GM23248 (cell line): ENCODE data around the gene CCL7. TPM values are rescaled to one million over a fixed set of nuclear protein-coding genes. Genes with fewer than 3 reads are reported as not detected.

Experiments used
- DNase-seq: peaks from one replicate; pipeline ENCODE4 v3.0.0-alpha.2; 2015
- H2AFZ ChIP-seq: fragments of 200-600 bp; sonication (generic); 2 replicates; pipeline ENCODE4 v1.6.1; 2016; ENCODE audit warnings: antibody characterized with exemption
- H3F3A ChIP-seq: fragments of 200-600 bp; sonication (generic); 2 replicates; pipeline ENCODE4 v1.6.1; 2016; ENCODE audit warnings: mild to moderate bottlenecking, antibody characterized with exemption, mixed run types; ENCODE audit not compliant: insufficient read depth
- H3K27ac ChIP-seq: fragments of 200-600 bp; sonication (generic); 2 replicates; pipeline ENCODE4 v1.5.1; 2016; ENCODE audit warnings: mild to moderate bottlenecking
- H3K27me3 ChIP-seq: fragments of 200-600 bp; sonication (generic); replicated peaks from 2 replicates; pipeline ENCODE4 v1.6.1; 2016; ENCODE audit warnings: mild to moderate bottlenecking; ENCODE audit not compliant: insufficient read depth
- H3K36me3 ChIP-seq: fragments of 200-600 bp; sonication (generic); 2 replicates; pipeline ENCODE4 v1.6.1; 2016; ENCODE audit warnings: low read depth, mild to moderate bottlenecking
- H3K4me1 ChIP-seq: fragments of 200-600 bp; sonication (generic); 2 replicates; pipeline ENCODE4 v1.6.1; 2016; ENCODE audit warnings: mild to moderate bottlenecking; ENCODE audit not compliant: insufficient read depth
- H3K4me2 ChIP-seq: fragments of 200-600 bp; sonication (generic); one replicate; pipeline ENCODE4 v1.6.1; 2016; ENCODE audit warnings: mild to moderate bottlenecking; ENCODE audit not compliant: unreplicated experiment
- H3K4me3 ChIP-seq: fragments of 200-600 bp; sonication (generic); 2 replicates; pipeline ENCODE4 v1.5.1; 2016; ENCODE audit warnings: mild to moderate bottlenecking
- H3K79me2 ChIP-seq: fragments of 200-600 bp; sonication (generic); 2 replicates; pipeline ENCODE4 v1.6.1; 2016; ENCODE audit warnings: mild to moderate bottlenecking; ENCODE audit not compliant: insufficient read depth
- H3K9ac ChIP-seq: fragments of 200-600 bp; sonication (generic); 2 replicates; pipeline ENCODE4 v1.6.1; 2016; ENCODE audit warnings: mild to moderate bottlenecking
- H3K9me2 ChIP-seq: fragments of 200-600 bp; sonication (generic); 2 replicates; pipeline ENCODE4 v1.6.1; 2016; ENCODE audit warnings: mixed run types, mild to moderate bottlenecking, moderate library complexity; ENCODE audit not compliant: insufficient read depth
- H3K9me3 ChIP-seq: fragments of 200-600 bp; sonication (generic); one replicate; pipeline ENCODE4 v1.6.1; 2017; ENCODE audit warnings: low read depth
- H4K20me1 ChIP-seq: fragments of 200-600 bp; sonication (generic); 2 replicates; pipeline ENCODE4 v1.6.0; 2016; ENCODE audit not compliant: insufficient read depth
- EZH2 ChIP-seq: fragments of 200-600 bp; sonication (generic); IDR thresholded peaks from 2 replicates; pipeline ENCODE4 v1.6.1; 2018; ENCODE audit warnings: antibody characterized with exemption, mild to moderate bottlenecking; ENCODE audit not compliant: insufficient read depth, poor library complexity, severe bottlenecking
- EZH2phosphoT487 ChIP-seq: fragments of 200-600 bp; sonication (generic); IDR thresholded peaks from 2 replicates; pipeline ENCODE4 v1.6.1; 2018; ENCODE audit warnings: antibody characterized with exemption, moderate library complexity, mild to moderate bottlenecking, low read depth; ENCODE audit not compliant: insufficient read depth
- WGBS, 2 experiments: methylation state at CpG; one replicate each; pipeline ENCODE4 v1.1.6; 2015 to 2017; ENCODE audit warnings: low lambda C conversion rate in 2 of 2, low coverage in 1 of 2; ENCODE audit errors: missing lambda C conversion rate in 2 of 2; 5-methylcytosine and 5-hydroxymethylcytosine counted together
- in situ Hi-C: fragments of 300-500 bp; cut with MboI; formaldehyde crosslinking; loops from 2 replicates; pipeline ENCODE4 v1.15.0; 2020
- polyA plus RNA-seq: library from polyadenylated mRNA; unstranded; fragments of >200 nt; fragmentation: Nextera tagmentation; extraction: Ambion mirVana; gene quantifications from 2 replicates; pipeline ENCODE4 v1.2.1, GENCODE V29; 2016
- total RNA-seq: library from RNA; depleted of rRNA; stranded (reverse); fragments of >200 nt; shearing (Covaris generic); gene quantifications from 2 replicates; pipeline ENCODE4 v1.2.3, GENCODE V29; 2014; rRNA removed

The CCL7 gene
- 4.9 and 7.3 TPM in 2 replicates for total RNA-seq
- polyA plus RNA-seq: 2.4 and 2.7 TPM in 2 replicates

- Histone ChIP-seq H3K79me2 (no peaks in the 10 kb centered on the region), H2AFZ (no peak within 1 kb of the TSS), H3K4me3 (no peak within 1 kb of the TSS), H3K9ac (no peak within 1 kb of the TSS), H3K9me3 (no peaks in the 10 kb centered on the region), H3K9me2 (no peaks in the 10 kb centered on the region), H3K4me2 (peak within 1 kb of the TSS; percentile 27), H3K27ac (no peak within 1 kb of the TSS), H3F3A (0 out of 2 replicates have a peak, but pooled peaks cover 4% of the 10 kb centered on the region), H3K36me3 (no peaks in the 10 kb centered on the region), H3K4me1 (peaks cover 11% of the 10 kb centered on the region), H3K27me3 (no peaks in the 10 kb centered on the region), H4K20me1 (no peaks in the 10 kb centered on the region)
- TF ChIP-seq EZH2phosphoT487: no peak
- TF ChIP-seq EZH2: no peak
- WGBS, 2 experiments: 0% methylated on average over 1 of the region's 1 CpG
- in situ Hi-C loops: no loop called here
- peak; percentile 70 for DNase-seq
These were observed at the start of gene CCL7 for GRCh38 chr17:34269969-34270368. Gene CCL7 (plus strand): TSS chr17:34270221. CDS start chr17:34270291, 70 bp downstream.

DNA sequence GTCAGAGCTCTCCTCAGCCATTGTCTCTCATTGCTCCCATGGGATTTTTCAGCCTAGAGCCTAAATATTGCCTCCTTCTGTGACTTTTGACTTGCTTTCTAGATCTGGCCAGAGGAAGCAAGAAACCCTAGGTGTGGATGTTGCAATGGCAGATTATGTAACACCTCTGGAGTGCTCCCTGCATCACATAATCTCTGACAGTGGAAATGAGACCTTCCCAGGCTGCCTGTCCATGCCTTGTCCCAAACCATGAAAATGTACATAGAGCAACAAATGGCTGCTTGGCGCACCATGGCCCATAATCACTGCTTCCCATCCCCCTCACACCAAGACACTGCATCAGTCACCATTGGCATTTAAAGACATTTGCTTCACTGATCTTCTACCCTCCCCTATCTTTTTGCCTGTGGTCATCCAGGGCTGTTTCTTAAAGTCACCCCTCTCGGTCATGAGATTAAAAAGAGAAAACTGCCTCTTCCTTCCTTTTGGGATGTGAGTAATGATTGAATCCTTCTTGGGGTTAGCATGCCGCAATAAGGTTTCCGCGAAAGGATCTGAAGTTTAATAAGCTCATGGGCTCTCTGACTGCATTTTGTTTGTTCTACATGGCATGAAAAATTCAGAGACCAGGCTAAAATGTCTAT, 49.1 kb upstream of the CCL7 start:
- Histone ChIP-seq H3K27me3 (peaks cover 8% of the 10 kb centered on the region), H3K27ac (no peak overlapping the region), H3K4me3 (no peak overlapping the region), H3K4me2 (no peak overlapping the region), H3K4me1 (no peaks in the 10 kb centered on the region), H3K36me3 (no peaks in the 10 kb centered on the region), H4K20me1 (no peaks in the 10 kb centered on the region), H3K9ac (no peak overlapping the region), H3K9me2 (no peaks in the 10 kb centered on the region), H3K79me2 (no peaks in the 10 kb centered on the region), H2AFZ (no peak overlapping the region), H3K9me3 (no peaks in the 10 kb centered on the region), H3F3A (no peaks in the 10 kb centered on the region)
- no peak for TF ChIP-seq EZH2phosphoT487
- no peak for TF ChIP-seq EZH2
- no peak for DNase-seq
- in situ Hi-C loops: no loop called here
- 84 to 91% methylated on average over 5 of the region's 5 CpGs for WGBS, 2 experiments

GRCh38 chr17:34221411-34221810, 48.6 kb upstream of the CCL7 start:
- Histone ChIP-seq H3K4me2 (no peak overlapping the region), H3F3A (peaks cover 1% of the 10 kb centered on the region; the same call in 1 of the 2 replicates), H3K9me2 (no peaks in the 10 kb centered on the region), H3K9me3 (no peaks in the 10 kb centered on the region), H3K27ac (no peak overlapping the region), H3K4me1 (no peaks in the 10 kb centered on the region), H4K20me1 (no peaks in the 10 kb centered on the region), H2AFZ (no peak overlapping the region), H3K79me2 (no peaks in the 10 kb centered on the region), H3K36me3 (no peaks in the 10 kb centered on the region), H3K27me3 (peaks cover 3% of the 10 kb centered on the region; the same call in 1 of the 2 replicates), H3K9ac (no peak overlapping the region), H3K4me3 (no peak overlapping the region)
- in situ Hi-C loops: no loop called here
- 88 to 94% methylated on average over 4 of the region's 4 CpGs for WGBS, 2 experiments
- TF ChIP-seq EZH2: no peak
- no peak for TF ChIP-seq EZH2phosphoT487
- no peak for DNase-seq

DNA sequence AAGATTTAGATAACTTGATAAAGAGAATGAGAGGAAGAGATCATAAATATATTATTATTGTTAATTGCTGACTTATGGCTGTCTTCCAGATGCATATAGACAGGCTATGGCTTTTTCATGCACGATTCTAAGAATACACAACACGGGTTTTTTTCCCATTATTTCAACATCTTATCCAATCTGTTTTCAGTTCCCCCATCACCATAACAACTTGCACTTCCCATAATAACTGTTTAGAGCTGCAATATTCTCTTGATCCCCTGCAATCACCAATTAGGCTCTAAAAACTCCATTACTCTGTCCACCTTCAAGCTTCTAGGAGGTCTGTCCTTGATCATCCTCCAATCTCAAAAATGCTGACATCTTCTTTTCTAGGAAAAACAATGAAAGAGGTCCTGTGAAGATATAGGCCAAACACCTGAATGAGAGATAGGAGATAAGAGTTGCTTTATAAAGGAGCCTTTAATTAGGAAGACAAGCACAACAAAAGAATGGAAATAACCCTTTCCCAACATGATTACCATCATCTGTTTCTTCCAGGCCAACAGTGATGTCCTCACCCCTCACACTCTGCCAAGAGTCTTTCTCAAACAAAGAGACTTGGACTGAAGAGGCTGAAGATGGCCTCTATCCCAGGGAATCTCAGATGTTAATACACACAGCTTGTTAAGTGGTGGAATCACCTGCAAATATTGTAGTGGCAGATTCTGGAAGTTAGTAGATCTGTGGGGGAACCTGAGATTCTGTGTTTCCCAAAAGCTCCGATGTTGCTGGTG, 47.1 kb upstream of the CCL7 start:
- H3F3A ChIP-seq: peaks cover 7% of the 10 kb centered on the region; the same call in 1 of the 2 replicates
- H3K9me3 ChIP-seq: no peaks in the 10 kb centered on the region
- DNase-seq: peak; percentile 20
- H3K79me2 ChIP-seq: no peaks in the 10 kb centered on the region
- no peak overlapping the region for H3K9ac ChIP-seq
- H3K27me3 ChIP-seq: no peaks in the 10 kb centered on the region; the same call in 1 of the 2 replicates
- H3K27ac ChIP-seq: no peak overlapping the region
- H3K9me2 ChIP-seq: no peaks in the 10 kb centered on the region
- H4K20me1 ChIP-seq: no peaks in the 10 kb centered on the region
- H3K36me3 ChIP-seq: no peaks in the 10 kb centered on the region
- in situ Hi-C loops: no loop called here
- H3K4me3 ChIP-seq: no peak overlapping the region
- H2AFZ ChIP-seq: no peak overlapping the region
- TF ChIP-seq EZH2phosphoT487 (no peak), EZH2 (no peak)
- WGBS, 2 experiments: 50% methylated on average over 3 of the region's 3 CpGs
- no peaks in the 10 kb centered on the region for H3K4me1 ChIP-seq
- H3K4me2 ChIP-seq: no peak overlapping the region
